ENCODE results near the gene PCSK5.

- TF ChIP-seq, protein P1, sequence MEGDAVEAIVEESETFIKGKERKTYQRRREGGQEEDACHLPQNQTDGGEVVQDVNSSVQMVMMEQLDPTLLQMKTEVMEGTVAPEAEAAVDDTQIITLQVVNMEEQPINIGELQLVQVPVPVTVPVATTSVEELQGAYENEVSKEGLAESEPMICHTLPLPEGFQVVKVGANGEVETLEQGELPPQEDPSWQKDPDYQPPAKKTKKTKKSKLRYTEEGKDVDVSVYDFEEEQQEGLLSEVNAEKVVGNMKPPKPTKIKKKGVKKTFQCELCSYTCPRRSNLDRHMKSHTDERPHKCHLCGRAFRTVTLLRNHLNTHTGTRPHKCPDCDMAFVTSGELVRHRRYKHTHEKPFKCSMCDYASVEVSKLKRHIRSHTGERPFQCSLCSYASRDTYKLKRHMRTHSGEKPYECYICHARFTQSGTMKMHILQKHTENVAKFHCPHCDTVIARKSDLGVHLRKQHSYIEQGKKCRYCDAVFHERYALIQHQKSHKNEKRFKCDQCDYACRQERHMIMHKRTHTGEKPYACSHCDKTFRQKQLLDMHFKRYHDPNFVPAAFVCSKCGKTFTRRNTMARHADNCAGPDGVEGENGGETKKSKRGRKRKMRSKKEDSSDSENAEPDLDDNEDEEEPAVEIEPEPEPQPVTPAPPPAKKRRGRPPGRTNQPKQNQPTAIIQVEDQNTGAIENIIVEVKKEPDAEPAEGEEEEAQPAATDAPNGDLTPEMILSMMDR (IDR thresholded peaks at IDR 0.05; ENCODE audit: borderline replicate concordance, extremely low read depth, low read length, poor library complexity, severe bottlenecking) = no peak
- TF ChIP-seq EZH2 (IDR thresholded peaks at IDR 0.05; ENCODE audit: borderline replicate concordance, low read depth, low read length, severe bottlenecking) = no peak
Observed at GRCh38 chr9:75893106-75893505, 2.6 kb downstream of the PCSK5 start.

Measured in DND-41 (cell line).